Ovary (tissue), 9 donors: ENCODE results near the gene SPHK1. TPM values are rescaled to one million over a fixed set of nuclear protein-coding genes. Genes with fewer than 3 reads are reported as not detected.
"Not testable (repeated sequence)": the region's sequence is repeated elsewhere in the genome, so short reads cannot be mapped to it uniquely, and the experiment has no call there.

Experiments used
- DNase-seq, 5 donors: peaks; one replicate each; pipeline ENCODE4 v3.0.0-alpha.2; 2019 to 2020
- H3K27ac ChIP-seq, 2 donors: fragments of 200-600 bp; one replicate each; pipeline versions ENCODE4 v1.5.1 to v1.8.0; 2019 to 2022
- H3K27me3 ChIP-seq: fragments of 200-600 bp; one replicate; pipeline ENCODE4 v1.8.0; 2022
- H3K36me3 ChIP-seq: fragments of 200-600 bp; sonication (generic); one replicate; pipeline ENCODE4 v1.5.1; 2019
- H3K4me1 ChIP-seq: one replicate; pipeline ENCODE4 v1.8.1; 2013; ENCODE audit warnings: mild to moderate bottlenecking, moderate library complexity; ENCODE audit not compliant: insufficient read depth
- H3K4me3 ChIP-seq: fragments of 200-600 bp; sonication (generic); one replicate; pipeline ENCODE4 v1.5.1; 2017
- H3K9me3 ChIP-seq, 2 donors: fragments of 200-600 bp in 1 of 2; sonication (generic) in 1 of 2; one replicate each; pipeline versions ENCODE4 v1.5.1 to v1.8.1; 2013 to 2019; ENCODE audit warnings: mild to moderate bottlenecking in 1 of 2, moderate library complexity in 1 of 2
- CTCF ChIP-seq, 3 donors: fragments of 450-650 bp in 2 of 3; fragments of 200-600 bp in 1 of 3; IDR thresholded peaks; one replicate each; pipeline versions ENCODE4 v1.5.1 to v1.8.0; 2016 to 2022; ENCODE audit warnings: antibody characterized with exemption in 3 of 3, mild to moderate bottlenecking in 1 of 3
- EP300 ChIP-seq: sonication (generic); formaldehyde crosslinking; IDR thresholded peaks from one replicate; pipeline ENCODE4 v1.6.1; 2017; ENCODE audit warnings: antibody characterized with exemption
- POLR2A ChIP-seq: fragments of 450-650 bp; IDR thresholded peaks from one replicate; pipeline ENCODE4 v1.6.1; 2017; ENCODE audit warnings: antibody characterized with exemption, mild to moderate bottlenecking, moderate library complexity
- WGBS, 3 donors: extraction: QIAGEN DNeasy Blood & Tissue Kit in 1 of 3; methylation state at CpG; one replicate each; pipeline versions ENCODE4 v1.1.5 to v1.1.7; 2013 to 2017; 5-methylcytosine and 5-hydroxymethylcytosine counted together
- intact Hi-C, 4 donors: fragments of 100-400 bp; cut with DNase I; formaldehyde crosslinking; loops; one replicate each; pipeline versions ENCODE4 v1.11.0 to v1.15.1; 2022 to 2023
- polyA plus RNA-seq, 2 donors: library from polyadenylated mRNA; stranded (reverse); fragments of 200-250 nt in 1 of 2; fragments of 350-450 nt in 1 of 2; fragmentation: Illumina TruSeq in 1 of 2; extraction: RNeasy Lipid Tissue Mini Kit (QIAGEN cat#74804) in 1 of 2; gene quantifications; one replicate each; pipeline ENCODE4 v1.2.3, GENCODE V29; 2013 to 2014
- total RNA-seq, 7 donors: library from RNA; depleted of rRNA in 2 of 7; stranded (reverse); fragments of >200 nt in 2 of 7; fragmentation: NEBNext Ultra II Directional in 3 of 7; extraction: Animal tissue kit (Norgen Biotek cat#: 25700) in 3 of 7; gene quantifications; one replicate each; pipeline versions ENCODE4 v1.1.0 to v1.2.4, GENCODE V29; 2016 to 2023
- donor health status: DM: no; HTN: no; CAD: no; lungs with moderate emphysema.
- donor health status: DM: no; HTN: no; CAD: no.
- donor health status: Bipolar disorder and iron deficiency.
- donor health status: DM: yes; HTN: yes; CAD: no.
- donor health status: DM: no; HTN: no; CAD: no.
- donor health status: DM: yes; HTN: yes; CAD: no.

Gene SPHK1
- total and polyA plus RNA-seq, 9 donors: 0.80 to 9.2 (median 3.7) TPM

GRCh38 chr17:76354747-76355310 lies 29.6 kb upstream of the SPHK1 start:
- no peak for DNase-seq
- peaks cover 3% of the 10 kb centered on the region for H3K4me1 ChIP-seq
- H3K27ac ChIP-seq: no peak overlapping the region
- WGBS, 3 donors: 58 to 65% (median 63%) methylated on average over 13 of the region's 13 CpGs
- H3K27me3 ChIP-seq: no peaks in the 10 kb centered on the region
- no peak overlapping the region for H3K4me3 ChIP-seq
- TF ChIP-seq EP300 (no peak), CTCF (IDR thresholded peaks at IDR 0.05) (no peak), POLR2A (no peak)
- H3K9me3 ChIP-seq: no peaks in the 10 kb centered on the region
- intact Hi-C loops: no loop called here
- H3K36me3 ChIP-seq: no peaks in the 10 kb centered on the region

- Histone ChIP-seq H3K27ac (no peak overlapping the region), H3K4me3 (no peak overlapping the region), H3K27me3 (no peaks in the 10 kb centered on the region), H3K36me3 (no peaks in the 10 kb centered on the region), H3K4me1 (peaks cover 2% of the 10 kb centered on the region), H3K9me3 (no peaks in the 10 kb centered on the region)
- WGBS, 3 donors: 64 to 68% (median 66%) methylated on average over 12 of the region's 12 CpGs
- TF ChIP-seq POLR2A (no peak), CTCF (IDR thresholded peaks at IDR 0.05) (no peak), EP300 (no peak)
- intact Hi-C loops: no loop called here
- no peak for DNase-seq
These were observed 27.5 kb upstream of the SPHK1 start for GRCh38 chr17:76356803-76357456.

DNA sequence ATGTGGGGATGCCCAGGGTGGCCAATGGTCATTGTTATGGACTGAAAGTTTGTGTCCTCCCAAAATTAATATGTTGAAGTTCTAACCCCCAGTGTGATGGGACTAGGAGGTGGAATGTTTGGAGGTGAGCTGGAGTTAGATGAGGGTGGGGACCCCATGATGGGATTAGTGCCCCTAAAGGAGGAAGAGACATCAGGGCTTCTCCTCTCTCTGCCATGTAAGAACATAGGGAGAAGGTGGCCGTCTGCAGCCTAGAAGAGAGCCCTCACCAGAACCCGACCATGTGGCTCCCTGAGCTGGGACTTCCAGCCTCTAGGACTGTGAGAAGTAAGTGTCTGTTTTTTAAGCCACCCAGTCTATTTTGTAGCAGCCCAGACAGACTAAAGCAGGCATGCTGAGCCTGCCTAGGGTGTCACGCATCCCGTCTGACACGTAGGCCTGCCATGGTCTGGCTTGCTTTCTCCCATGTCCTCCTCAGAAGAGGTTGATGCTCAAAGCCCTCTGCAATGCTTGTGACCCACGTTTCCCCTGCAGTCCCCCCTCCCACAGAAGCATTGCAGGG lies 26.7 kb upstream of the SPHK1 start:
- TF ChIP-seq EP300 (no peak), POLR2A (no peak), CTCF (IDR thresholded peaks at IDR 0.05) (no peak)
- Histone ChIP-seq H3K4me1 (peaks cover 2% of the 10 kb centered on the region), H3K9me3 (no peaks in the 10 kb centered on the region), H3K36me3 (no peaks in the 10 kb centered on the region), H3K27ac (no peak overlapping the region), H3K27me3 (no peaks in the 10 kb centered on the region), H3K4me3 (no peak overlapping the region)
- 79 to 84% (median 83%) methylated on average over 6 of the region's 6 CpGs for WGBS, 3 donors
- no peak for DNase-seq
- intact Hi-C loops: no loop called here

DNA sequence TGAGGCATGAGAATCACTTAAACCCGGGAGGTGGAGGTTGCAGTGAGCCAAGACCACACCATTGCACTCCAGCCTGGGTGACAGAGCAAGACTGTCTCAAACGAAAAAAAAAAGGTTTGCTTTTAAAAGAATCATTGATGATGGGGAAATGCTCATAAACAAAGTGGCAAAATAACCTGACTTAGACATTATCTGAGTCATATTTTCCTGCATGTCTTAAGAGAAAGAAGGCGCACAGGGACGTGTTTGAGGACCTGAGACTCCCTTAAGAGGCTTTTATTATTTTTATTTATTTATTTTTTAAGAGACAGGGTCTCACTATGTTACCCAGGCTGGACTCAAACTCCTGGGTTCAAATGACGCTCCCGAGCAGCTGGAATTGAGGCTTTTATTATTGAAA lies 25.0 kb upstream of the SPHK1 start:
- intact Hi-C loops: no loop called here
- Histone ChIP-seq H3K27ac (no peak overlapping the region), H3K4me3 (no peak overlapping the region), H3K9me3 (no peaks in the 10 kb centered on the region), H3K36me3 (no peaks in the 10 kb centered on the region), H3K4me1 (no peaks in the 10 kb centered on the region), H3K27me3 (no peaks in the 10 kb centered on the region)
- DNase-seq: no peak
- 84 to 87% (median 87%) methylated on average over 6 of the region's 6 CpGs for WGBS, 3 donors
- no peak for TF ChIP-seq CTCF (IDR thresholded peaks at IDR 0.05)
- TF ChIP-seq EP300: no peak
- TF ChIP-seq POLR2A: no peak

- DNase-seq, H3K27ac ChIP-seq, H3K36me3 ChIP-seq, H3K4me3 ChIP-seq, H3K4me1 ChIP-seq, intact Hi-C loops, H3K9me3 ChIP-seq, H3K27me3 ChIP-seq: not testable (repeated sequence)
- WGBS, 3 donors: 85 to 93% (median 90%) methylated on average over 6 of the region's 6 CpGs
These were observed 24.6 kb upstream of the SPHK1 start for GRCh38 chr17:76359776-76360175.
